ENCODE results near the gene SRL.

SRL gene

DNA sequence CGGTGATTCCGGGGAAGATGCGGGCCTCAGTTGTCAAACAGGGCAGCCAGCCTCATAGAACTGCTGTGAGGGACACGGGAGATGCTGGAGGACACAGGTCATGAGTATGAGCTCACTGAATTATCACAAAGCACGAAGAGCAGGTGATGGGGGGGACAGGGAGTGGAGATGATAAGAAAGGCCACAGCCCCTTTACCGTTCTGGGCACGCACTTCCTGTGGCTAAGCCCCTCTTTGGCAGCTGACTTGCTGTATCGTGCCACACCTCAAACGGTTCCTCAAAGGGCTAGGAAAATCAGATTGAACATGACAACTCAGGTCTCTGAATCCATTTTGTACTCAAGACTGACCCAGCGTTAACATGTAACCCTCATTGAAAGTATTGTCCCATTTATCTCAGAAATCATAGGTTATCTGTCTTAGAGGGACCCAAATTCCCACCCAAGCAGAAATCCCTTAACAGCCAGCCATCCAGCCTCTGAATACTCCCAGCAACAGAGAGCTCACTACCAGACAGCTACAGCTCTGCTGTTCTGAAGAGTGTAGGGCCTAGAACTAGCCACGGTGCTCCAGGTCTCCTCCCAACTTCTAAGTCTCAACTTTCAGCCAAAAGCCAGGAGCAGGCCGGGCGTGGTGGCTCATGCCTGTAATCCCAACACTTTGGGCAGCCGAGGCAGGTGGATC lies 5.0 kb upstream of the SRL start:
- TF ChIP-seq, protein P1, sequence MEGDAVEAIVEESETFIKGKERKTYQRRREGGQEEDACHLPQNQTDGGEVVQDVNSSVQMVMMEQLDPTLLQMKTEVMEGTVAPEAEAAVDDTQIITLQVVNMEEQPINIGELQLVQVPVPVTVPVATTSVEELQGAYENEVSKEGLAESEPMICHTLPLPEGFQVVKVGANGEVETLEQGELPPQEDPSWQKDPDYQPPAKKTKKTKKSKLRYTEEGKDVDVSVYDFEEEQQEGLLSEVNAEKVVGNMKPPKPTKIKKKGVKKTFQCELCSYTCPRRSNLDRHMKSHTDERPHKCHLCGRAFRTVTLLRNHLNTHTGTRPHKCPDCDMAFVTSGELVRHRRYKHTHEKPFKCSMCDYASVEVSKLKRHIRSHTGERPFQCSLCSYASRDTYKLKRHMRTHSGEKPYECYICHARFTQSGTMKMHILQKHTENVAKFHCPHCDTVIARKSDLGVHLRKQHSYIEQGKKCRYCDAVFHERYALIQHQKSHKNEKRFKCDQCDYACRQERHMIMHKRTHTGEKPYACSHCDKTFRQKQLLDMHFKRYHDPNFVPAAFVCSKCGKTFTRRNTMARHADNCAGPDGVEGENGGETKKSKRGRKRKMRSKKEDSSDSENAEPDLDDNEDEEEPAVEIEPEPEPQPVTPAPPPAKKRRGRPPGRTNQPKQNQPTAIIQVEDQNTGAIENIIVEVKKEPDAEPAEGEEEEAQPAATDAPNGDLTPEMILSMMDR (IDR thresholded peaks at IDR 0.05; ENCODE audit: low read depth, low read length), result no peak
- TF ChIP-seq POLR2A (IDR thresholded peaks at IDR 0.05; ENCODE audit: extremely low read depth, insufficient read length) (no peak), MYC (IDR thresholded peaks at IDR 0.05; ENCODE audit: low read depth, low read length) (no peak)
- no peak overlapping the region for H3K4me3 ChIP-seq (ENCODE audit: low read depth, low read length)
- DNase-seq (ENCODE audit: low read depth), result no peak

DNA sequence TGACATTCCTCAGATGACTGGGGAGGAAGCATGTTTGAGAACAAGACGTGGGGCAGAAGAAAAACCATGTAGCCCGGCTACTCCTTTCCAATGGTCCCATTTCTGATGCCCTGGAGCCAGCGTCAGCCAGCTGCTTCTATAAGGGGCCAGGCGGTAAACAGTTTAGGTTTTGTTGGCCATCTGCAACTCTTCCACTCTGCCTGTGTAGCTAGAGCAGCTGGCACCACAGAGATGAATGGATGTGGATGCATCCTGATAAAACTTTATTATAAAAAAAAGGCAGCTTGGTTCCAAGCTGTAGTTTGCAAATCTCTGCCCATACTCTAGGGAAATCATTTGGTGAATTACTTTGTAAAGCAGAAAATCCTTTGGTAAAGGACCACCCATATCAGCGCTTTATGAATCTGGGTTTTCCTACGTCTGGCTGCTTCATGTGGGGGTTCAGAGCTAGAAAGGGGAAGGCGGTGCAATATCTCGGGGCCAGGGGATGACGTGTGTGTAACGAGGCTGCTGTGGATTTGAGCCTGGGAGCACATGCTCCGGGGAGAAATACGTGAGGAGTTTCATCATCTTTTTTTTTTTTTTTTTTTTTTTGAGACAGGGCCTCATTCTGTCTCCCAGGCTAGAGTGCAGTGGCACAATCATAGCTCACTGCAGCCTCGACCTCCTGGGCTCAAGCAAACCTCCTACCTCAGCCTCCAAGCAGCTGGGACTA lies 3.4 kb upstream of the SRL start:
- no peak overlapping the region for H3K4me3 ChIP-seq (ENCODE audit: low read depth, low read length)
- TF ChIP-seq MYC (IDR thresholded peaks at IDR 0.05; ENCODE audit: low read depth, low read length) (no peak), POLR2A (IDR thresholded peaks at IDR 0.05; ENCODE audit: extremely low read depth, insufficient read length) (no peak)
- TF ChIP-seq, protein P1 (IDR thresholded peaks at IDR 0.05; ENCODE audit: low read depth, low read length), result no peak
- TF ChIP-seq, protein P2, sequence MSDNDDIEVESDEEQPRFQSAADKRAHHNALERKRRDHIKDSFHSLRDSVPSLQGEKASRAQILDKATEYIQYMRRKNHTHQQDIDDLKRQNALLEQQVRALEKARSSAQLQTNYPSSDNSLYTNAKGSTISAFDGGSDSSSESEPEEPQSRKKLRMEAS (IDR thresholded peaks at IDR 0.05; ENCODE audit: low read depth, low read length), result no peak
- DNase-seq (ENCODE audit: low read depth), result no peak

DNA sequence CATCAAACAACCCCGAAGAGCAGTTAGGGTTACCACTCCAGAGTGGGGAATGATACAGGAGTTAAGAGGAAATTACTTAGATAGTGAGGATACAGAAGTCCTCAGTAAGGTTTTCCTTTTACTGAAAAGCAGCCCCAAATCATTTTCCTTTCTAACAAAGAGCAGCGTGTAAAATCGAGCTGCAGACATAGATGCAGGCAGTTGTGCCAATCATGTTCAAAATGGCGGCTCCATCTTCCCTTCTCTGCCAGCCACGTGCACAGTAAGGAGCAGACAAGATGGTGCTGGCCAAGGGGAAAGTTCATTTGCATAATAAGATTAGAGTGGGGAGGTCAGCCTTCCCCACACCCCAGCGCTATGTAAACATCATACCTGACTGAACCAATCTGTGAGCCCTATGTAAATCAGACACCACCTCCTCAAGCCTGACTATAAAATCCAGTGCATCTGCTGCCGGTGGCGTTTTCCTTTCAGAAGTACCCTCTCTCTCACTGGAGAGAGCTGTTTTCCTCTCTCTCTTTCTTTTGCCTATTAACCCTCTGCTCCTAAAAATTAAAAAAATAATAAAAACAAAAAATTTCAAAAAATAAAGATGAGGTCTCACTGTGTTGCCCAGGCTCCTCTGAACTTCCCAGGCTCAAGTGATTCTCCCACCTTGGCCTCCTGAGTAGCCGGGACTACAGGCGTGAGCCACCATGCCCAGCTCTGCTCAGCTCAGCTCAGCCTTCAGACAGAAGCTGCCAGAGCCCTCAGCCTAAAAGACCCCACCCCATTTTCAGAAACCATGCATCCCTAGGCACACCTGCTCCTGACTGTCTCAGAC lies 2.6 kb upstream of the SRL start:
- H3K4me3 ChIP-seq (ENCODE audit: low read depth, low read length), result no peak overlapping the region
- TF ChIP-seq, protein P1 (IDR thresholded peaks at IDR 0.05; ENCODE audit: low read depth, low read length), result no peak
- TF ChIP-seq, protein P2 (IDR thresholded peaks at IDR 0.05; ENCODE audit: low read depth, low read length), result 0 out of 2 replicates have a peak, but pooled peaks have one; percentile 5
- DNase-seq (ENCODE audit: low read depth), result peak; percentile 52

DNA sequence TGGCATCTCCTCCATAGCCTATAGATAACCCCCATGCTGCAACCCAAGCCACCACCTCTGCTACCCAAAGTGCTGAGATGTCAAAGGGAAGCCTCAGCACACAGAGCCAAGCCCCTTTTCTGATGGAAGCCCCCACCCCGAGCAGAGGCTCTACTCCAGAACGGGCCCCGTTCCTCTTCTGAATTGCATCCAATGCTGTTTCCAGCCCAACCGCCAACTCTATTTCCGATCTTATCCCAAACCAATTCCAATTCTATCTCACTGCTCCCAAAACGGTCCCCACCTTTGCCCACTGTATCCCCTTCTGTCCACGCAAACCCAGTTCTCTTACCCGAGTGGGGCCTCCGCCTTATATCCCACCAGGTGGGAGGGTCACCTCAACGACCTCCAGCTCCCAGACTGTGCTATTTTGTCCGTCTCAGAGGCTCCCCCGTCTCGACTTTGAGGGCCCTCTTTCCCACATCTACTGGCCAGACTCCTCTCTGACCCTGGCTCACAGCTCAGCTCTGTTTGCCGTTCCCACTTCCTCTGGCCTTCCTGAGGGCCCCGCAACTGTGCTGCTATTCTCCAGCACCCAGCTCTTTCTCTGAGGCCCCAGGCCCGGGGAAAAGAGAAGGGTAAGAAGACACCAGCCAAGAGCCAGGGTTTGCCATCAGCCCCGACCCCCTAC lies 487 bp downstream of the SRL start:
- no peak for TF ChIP-seq POLR2A (IDR thresholded peaks at IDR 0.05; ENCODE audit: extremely low read depth, insufficient read length)
- TF ChIP-seq, protein P1 (IDR thresholded peaks at IDR 0.05; ENCODE audit: low read depth, low read length), result no peak
- TF ChIP-seq MYC (IDR thresholded peaks at IDR 0.05; ENCODE audit: low read depth, low read length), result no peak
- TF ChIP-seq, protein P2 (IDR thresholded peaks at IDR 0.05; ENCODE audit: low read depth, low read length), result no peak
- DNase-seq (ENCODE audit: low read depth), result no peak
- H3K4me3 ChIP-seq (ENCODE audit: low read depth, low read length), result no peak overlapping the region

DNA sequence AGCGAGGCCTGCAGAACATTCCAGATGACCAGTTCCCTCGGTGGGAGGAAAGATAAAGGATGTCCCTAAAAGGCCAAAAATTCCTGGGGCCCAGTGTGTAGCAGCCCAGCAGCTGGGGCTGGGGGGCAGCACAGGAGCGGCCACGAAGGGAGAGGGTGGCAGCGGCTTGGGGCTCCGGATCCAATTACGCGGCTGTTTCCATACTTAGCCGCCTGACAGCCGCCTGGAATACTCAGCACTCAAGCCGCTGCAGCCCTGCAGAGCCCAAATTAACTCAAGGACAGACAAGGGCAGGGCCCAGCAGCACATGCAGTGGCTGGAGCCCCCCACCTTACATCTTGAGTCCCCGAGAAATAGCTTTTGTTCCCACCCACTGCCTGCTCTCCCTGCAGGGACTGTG lies 1.3 kb downstream of the SRL start:
- DNase-seq (ENCODE audit: low read depth), result no peak
- H3K4me3 ChIP-seq (ENCODE audit: low read depth, low read length), result no peak overlapping the region
- TF ChIP-seq, protein P2 (IDR thresholded peaks at IDR 0.05; ENCODE audit: low read depth, low read length), result no peak
- TF ChIP-seq, protein P1 (IDR thresholded peaks at IDR 0.05; ENCODE audit: low read depth, low read length), result no peak
- TF ChIP-seq MYC (IDR thresholded peaks at IDR 0.05; ENCODE audit: low read depth, low read length) (no peak), POLR2A (IDR thresholded peaks at IDR 0.05; ENCODE audit: extremely low read depth, insufficient read length) (no peak)

Data from NB4 (cell line).